Effector memory CD8-positive, alpha-beta T cell (primary cell): ENCODE data around the gene PDZRN3.

ENCODE experiments used
- ATAC-seq: fragments of 150-1000 bp; cut with Tn5 transposase; replicated peaks from 2 replicates; pipeline ENCODE4 v1.10.0; 2021; ENCODE audit warnings: mild to moderate bottlenecking, moderate library complexity
- DNase-seq, 3 experiments: peaks; one replicate each; pipeline ENCODE4 v3.0.0; 2021
- H3K27ac Mint-ChIP-seq, 2 donors: one replicate each; pipeline ENCODE4 v1.8.0; 2022; ENCODE audit warnings: mild to moderate bottlenecking in 2 of 2, mixed read lengths in 2 of 2, moderate library complexity in 2 of 2
- H3K27me3 Mint-ChIP-seq, 2 donors: one replicate each; pipeline ENCODE4 v1.8.0; 2022; ENCODE audit warnings: mixed read lengths in 2 of 2
- H3K36me3 Mint-ChIP-seq: one replicate; pipeline ENCODE4 v1.8.0; 2022; ENCODE audit warnings: mild to moderate bottlenecking, moderate library complexity, mixed read lengths; ENCODE audit not compliant: insufficient read depth
- H3K4me1 Mint-ChIP-seq, 2 donors: one replicate each; pipeline ENCODE4 v1.8.0; 2022; ENCODE audit warnings: low read depth in 2 of 2, mixed read lengths in 2 of 2
- H3K4me3 Mint-ChIP-seq, 2 donors: one replicate each; pipeline ENCODE4 v1.8.0; 2022; ENCODE audit warnings: mild to moderate bottlenecking in 2 of 2, mixed read lengths in 2 of 2, moderate library complexity in 2 of 2
- H3K9me3 Mint-ChIP-seq, 2 donors: one replicate each; pipeline ENCODE4 v1.8.0; 2022; ENCODE audit warnings: mixed read lengths in 2 of 2

Gene PDZRN3

GRCh38 chr3:73535137-73535536 lies 89.6 kb downstream of the PDZRN3 start:
- peaks cover 6 to 7% of the 10 kb centered on the region in 2 donors for H3K9me3 Mint-ChIP-seq
- H3K4me1 Mint-ChIP-seq, result no peaks in the 10 kb centered on the region
- ATAC-seq (no peak), DNase-seq (no peak)
- no peak overlapping the region for H3K4me3 Mint-ChIP-seq
- H3K27me3 Mint-ChIP-seq, result no peaks in the 10 kb centered on the region
- H3K27ac Mint-ChIP-seq, result no peak overlapping the region
- no peaks in the 10 kb centered on the region for H3K36me3 Mint-ChIP-seq

DNA sequence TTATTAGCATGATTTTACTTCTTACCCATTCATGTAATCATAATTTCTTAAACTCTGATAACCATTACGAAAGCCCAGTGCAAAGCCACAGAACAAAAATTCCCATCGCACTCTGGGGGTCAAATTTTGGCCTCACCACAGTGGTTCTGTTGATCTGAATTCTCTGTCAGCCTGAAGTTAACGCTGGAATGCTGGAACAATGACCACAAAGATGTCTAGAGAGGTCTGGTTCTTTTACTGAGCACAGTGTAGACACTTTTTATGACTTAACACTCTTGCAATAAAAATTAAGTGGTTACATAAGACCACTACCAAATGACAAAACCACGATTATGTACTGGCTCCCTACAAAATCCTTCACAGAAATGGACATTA lies 94.7 kb downstream of the PDZRN3 start:
- Mint-ChIP-seq H3K36me3 (no peaks in the 10 kb centered on the region), H3K27ac (no peak overlapping the region), H3K4me3 (no peak overlapping the region), H3K27me3 (peaks cover 0 to 8% of the 10 kb centered on the region in 2 donors), H3K9me3 (peaks cover 5 to 6% of the 10 kb centered on the region in 2 donors), H3K4me1 (no peaks in the 10 kb centered on the region)
- no peak for DNase-seq
- ATAC-seq, result no peak

DNA sequence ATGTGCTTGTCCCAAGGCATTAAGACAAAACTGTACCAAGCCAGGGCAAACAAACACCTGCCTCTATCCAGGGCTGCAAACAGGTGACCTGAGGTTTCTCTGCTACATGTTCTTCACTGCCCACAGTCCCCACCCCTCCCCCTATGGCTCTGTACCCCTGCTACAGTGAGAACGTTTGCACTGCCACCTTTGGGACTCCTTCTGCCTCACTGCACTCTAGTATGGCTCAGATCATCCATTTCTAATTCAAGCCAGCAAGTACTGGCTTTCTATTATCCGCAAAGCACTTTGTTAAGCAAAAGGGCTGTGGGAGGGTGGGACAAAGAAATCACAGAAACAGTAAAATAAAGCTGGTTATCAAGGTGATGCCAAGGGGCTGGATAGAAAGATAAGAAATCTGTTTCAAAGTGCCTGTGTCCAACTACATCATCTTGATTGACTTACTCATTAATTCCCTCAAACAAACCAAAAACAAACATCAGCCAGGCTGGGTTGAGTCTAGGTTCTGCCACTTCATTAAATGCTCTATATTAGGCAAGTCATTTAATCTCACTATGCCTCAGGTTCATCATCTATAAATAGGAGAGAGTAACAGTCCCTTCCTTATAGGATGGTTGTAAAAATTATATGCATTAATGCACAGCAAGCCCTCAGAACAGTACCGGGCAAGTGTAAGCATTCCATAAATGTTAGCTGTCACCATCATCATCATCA lies 95.3 kb downstream of the PDZRN3 start:
- Mint-ChIP-seq H3K4me1 (no peaks in the 10 kb centered on the region), H3K27me3 (peaks cover 0 to 8% of the 10 kb centered on the region in 2 donors), H3K36me3 (no peaks in the 10 kb centered on the region), H3K4me3 (no peak overlapping the region), H3K27ac (no peak overlapping the region), H3K9me3 (peaks cover 5 to 6% of the 10 kb centered on the region in 2 donors)
- DNase-seq, result no peak
- no peak for ATAC-seq

- peaks cover 0 to 8% of the 10 kb centered on the region in 2 donors for H3K27me3 Mint-ChIP-seq
- H3K4me1 Mint-ChIP-seq, result no peaks in the 10 kb centered on the region
- DNase-seq (no peak), ATAC-seq (no peak)
- H3K4me3 Mint-ChIP-seq, result no peak overlapping the region
- H3K27ac Mint-ChIP-seq, result no peak overlapping the region
- H3K36me3 Mint-ChIP-seq, result no peaks in the 10 kb centered on the region
- H3K9me3 Mint-ChIP-seq, result no peaks in the 10 kb centered on the region
Measured at GRCh38 chr3:73525591-73525990, 99.2 kb downstream of the PDZRN3 start.

- DNase-seq (no peak), ATAC-seq (no peak)
- Mint-ChIP-seq H3K4me3 (no peak overlapping the region), H3K27ac (no peak overlapping the region), H3K36me3 (no peaks in the 10 kb centered on the region), H3K4me1 (no peaks in the 10 kb centered on the region), H3K9me3 (no peaks in the 10 kb centered on the region), H3K27me3 (peaks cover 0 to 8% of the 10 kb centered on the region in 2 donors)
Measured at GRCh38 chr3:73523661-73524060, 101.1 kb downstream of the PDZRN3 start.

DNA sequence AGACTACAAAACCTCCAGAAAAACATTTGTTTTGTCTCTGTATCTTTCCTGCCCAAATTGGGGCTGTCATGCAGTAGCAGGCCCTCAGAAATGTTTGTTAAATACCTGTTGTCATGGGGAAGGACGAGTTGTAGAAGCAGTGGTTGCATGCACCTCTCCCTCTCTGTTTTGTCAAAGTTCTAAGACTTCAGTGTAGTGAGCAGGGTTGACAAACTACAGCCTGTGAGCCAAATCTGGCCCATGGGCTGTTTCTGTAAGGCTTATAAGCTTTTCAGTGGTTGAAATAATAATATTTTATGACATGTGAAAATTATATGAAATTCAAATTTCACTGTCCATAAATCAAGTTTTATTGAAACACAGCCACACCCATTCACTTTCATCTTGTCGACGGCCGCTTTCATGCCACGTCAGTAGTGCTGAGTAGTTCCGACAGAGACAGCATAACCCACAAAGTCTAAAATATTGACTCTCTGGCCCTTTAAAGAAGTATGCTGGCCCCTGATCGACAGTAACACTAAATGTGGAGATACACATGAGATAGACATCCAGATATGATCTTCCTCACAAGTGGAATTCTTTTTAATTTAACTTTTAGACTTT lies 102.9 kb downstream of the PDZRN3 start:
- no peak overlapping the region for H3K4me3 Mint-ChIP-seq
- H3K36me3 Mint-ChIP-seq, result no peaks in the 10 kb centered on the region
- H3K9me3 Mint-ChIP-seq, result no peaks in the 10 kb centered on the region
- no peak overlapping the region for H3K27ac Mint-ChIP-seq
- no peak for ATAC-seq
- H3K27me3 Mint-ChIP-seq, result peaks cover 0 to 8% of the 10 kb centered on the region in 2 donors
- DNase-seq, result no peak
- no peaks in the 10 kb centered on the region for H3K4me1 Mint-ChIP-seq

DNA sequence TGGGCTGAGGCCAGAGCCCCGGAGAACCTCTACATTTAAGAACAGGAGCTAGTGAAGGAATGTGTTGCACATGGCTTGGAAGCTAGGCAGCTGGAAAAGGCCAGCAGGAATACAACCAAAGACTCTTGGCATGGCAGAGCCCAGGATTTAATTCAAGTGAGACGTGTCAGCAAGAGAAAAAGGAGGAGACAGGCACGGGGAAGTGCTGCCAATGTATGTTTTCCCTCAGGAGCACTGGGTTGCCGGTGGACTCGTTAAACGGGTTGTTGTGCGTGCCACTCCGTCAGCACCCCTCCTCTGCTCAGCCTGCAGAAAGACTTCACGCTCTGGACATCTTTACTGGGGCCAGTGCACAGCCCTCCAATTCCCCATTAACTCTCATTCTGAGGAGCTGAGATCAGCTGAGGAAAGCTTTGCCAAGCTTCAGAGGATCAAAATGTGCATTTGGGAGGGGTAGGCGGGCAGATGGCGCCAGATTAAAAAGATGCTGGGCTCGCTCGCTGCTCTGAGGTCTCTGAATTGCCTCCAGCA lies 103.7 kb downstream of the PDZRN3 start:
- ATAC-seq (no peak), DNase-seq (no peak)
- H3K27ac Mint-ChIP-seq, result no peak overlapping the region
- no peaks in the 10 kb centered on the region for H3K36me3 Mint-ChIP-seq
- no peak overlapping the region for H3K4me3 Mint-ChIP-seq
- no peaks in the 10 kb centered on the region for H3K4me1 Mint-ChIP-seq
- no peaks in the 10 kb centered on the region for H3K9me3 Mint-ChIP-seq
- H3K27me3 Mint-ChIP-seq, result peaks cover 0 to 6% of the 10 kb centered on the region in 2 donors

- no peak overlapping the region for H3K27ac Mint-ChIP-seq
- ATAC-seq (no peak), DNase-seq (no peak)
- no peaks in the 10 kb centered on the region for H3K4me1 Mint-ChIP-seq
- no peaks in the 10 kb centered on the region for H3K27me3 Mint-ChIP-seq
- no peaks in the 10 kb centered on the region for H3K36me3 Mint-ChIP-seq
- no peak overlapping the region for H3K4me3 Mint-ChIP-seq
- H3K9me3 Mint-ChIP-seq, result no peaks in the 10 kb centered on the region
Measured at GRCh38 chr3:73516631-73517030, 108.1 kb downstream of the PDZRN3 start.

- Mint-ChIP-seq H3K27ac (no peak overlapping the region), H3K27me3 (no peaks in the 10 kb centered on the region), H3K36me3 (no peaks in the 10 kb centered on the region), H3K4me3 (no peak overlapping the region), H3K9me3 (no peaks in the 10 kb centered on the region), H3K4me1 (no peaks in the 10 kb centered on the region)
- DNase-seq (no peak), ATAC-seq (no peak)
Measured at GRCh38 chr3:73513260-73513659, 111.5 kb downstream of the PDZRN3 start.

GRCh38 chr3:73511571-73512525 lies 112.9 kb downstream of the PDZRN3 start:
- DNase-seq (no peak), ATAC-seq (no peak)
- H3K4me3 Mint-ChIP-seq, result no peak overlapping the region
- no peaks in the 10 kb centered on the region for H3K36me3 Mint-ChIP-seq
- H3K4me1 Mint-ChIP-seq, result no peaks in the 10 kb centered on the region
- H3K9me3 Mint-ChIP-seq, result no peaks in the 10 kb centered on the region
- H3K27me3 Mint-ChIP-seq, result no peaks in the 10 kb centered on the region
- no peak overlapping the region for H3K27ac Mint-ChIP-seq

- no peaks in the 10 kb centered on the region for H3K36me3 Mint-ChIP-seq
- no peaks in the 10 kb centered on the region for H3K4me1 Mint-ChIP-seq
- H3K9me3 Mint-ChIP-seq, result no peaks in the 10 kb centered on the region
- H3K27ac Mint-ChIP-seq, result no peak overlapping the region
- H3K27me3 Mint-ChIP-seq, result no peaks in the 10 kb centered on the region
- H3K4me3 Mint-ChIP-seq, result no peak overlapping the region
- DNase-seq (no peak), ATAC-seq (no peak)
Measured at GRCh38 chr3:73510784-73511183, 114.0 kb downstream of the PDZRN3 start.

DNA sequence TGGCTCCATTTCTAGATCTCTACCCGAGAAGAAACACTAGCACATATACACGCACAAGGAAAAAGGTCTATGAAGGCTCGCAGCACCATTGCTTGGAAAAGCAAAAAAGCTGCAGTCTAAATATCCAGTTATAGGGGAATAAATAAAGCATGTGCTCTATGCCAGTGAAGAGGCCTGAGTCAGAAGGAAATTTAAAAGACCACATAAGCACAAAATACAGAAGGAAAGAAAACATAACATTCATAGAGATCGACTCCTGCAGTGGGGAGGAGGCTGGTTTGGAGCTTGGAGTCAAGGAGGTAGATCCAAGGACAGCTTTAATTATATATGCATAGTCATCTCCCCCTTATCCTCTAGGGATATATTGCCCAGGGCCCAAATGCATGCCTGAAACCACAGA lies 114.4 kb downstream of the PDZRN3 start:
- Mint-ChIP-seq H3K4me1 (no peaks in the 10 kb centered on the region), H3K36me3 (no peaks in the 10 kb centered on the region), H3K4me3 (no peak overlapping the region), H3K27ac (no peak overlapping the region), H3K9me3 (no peaks in the 10 kb centered on the region), H3K27me3 (no peaks in the 10 kb centered on the region)
- ATAC-seq (no peak), DNase-seq (no peak)

GRCh38 chr3:73509816-73510215 lies 114.9 kb downstream of the PDZRN3 start:
- DNase-seq, result no peak
- H3K4me1 Mint-ChIP-seq, result no peaks in the 10 kb centered on the region
- H3K27me3 Mint-ChIP-seq, result no peaks in the 10 kb centered on the region
- H3K4me3 Mint-ChIP-seq, result no peak overlapping the region
- no peak overlapping the region for H3K27ac Mint-ChIP-seq
- no peaks in the 10 kb centered on the region for H3K36me3 Mint-ChIP-seq
- no peaks in the 10 kb centered on the region for H3K9me3 Mint-ChIP-seq
- no peak for ATAC-seq
